GM21515 (cell line): ENCODE data around the gene ARVCF.

Source experiments
- ATAC-seq: cut with Tn5 transposase; IDR thresholded peaks from one replicate; pipeline ENCODE4 v1.9.1; 2021; ENCODE audit not compliant: unreplicated experiment

The ARVCF gene

GRCh38 chr22:20031732-20032406, 15.2 kb upstream of the ARVCF start:
- no peak for ATAC-seq

- ATAC-seq, result no peak
These were observed 13.1 kb upstream of the ARVCF start for GRCh38 chr22:20029550-20030225.

- ATAC-seq, result no peak
These were observed 12.4 kb upstream of the ARVCF start for GRCh38 chr22:20028855-20029549.

GRCh38 chr22:20027966-20028854, 11.6 kb upstream of the ARVCF start:
- ATAC-seq, result no peak

GRCh38 chr22:20026996-20027601, 10.5 kb upstream of the ARVCF start:
- no peak for ATAC-seq

- ATAC-seq, result no peak
These were observed 9.7 kb upstream of the ARVCF start for GRCh38 chr22:20026204-20026908.

- ATAC-seq, result no peak
These were observed 9.0 kb upstream of the ARVCF start for GRCh38 chr22:20025401-20026203.

- ATAC-seq, result no peak
These were observed 8.2 kb upstream of the ARVCF start for GRCh38 chr22:20024650-20025397.

- no peak for ATAC-seq
These were observed 7.6 kb upstream of the ARVCF start for GRCh38 chr22:20024225-20024624.

GRCh38 chr22:20022978-20023613, 6.5 kb upstream of the ARVCF start:
- ATAC-seq, result no peak

GRCh38 chr22:20022231-20022977, 5.8 kb upstream of the ARVCF start:
- ATAC-seq, result no peak

GRCh38 chr22:20021196-20022181, 4.9 kb upstream of the ARVCF start:
- ATAC-seq, result no peak

GRCh38 chr22:20020533-20021195, 4.0 kb upstream of the ARVCF start, which contains the start of gene TANGO2:
TANGO2 (plus strand) TSS chr22:20021110; CDS start chr22:20036799, 15,689 bp downstream.
- peak; percentile 64 for ATAC-seq

GRCh38 chr22:20019661-20020532, 3.3 kb upstream of the ARVCF start:
- ATAC-seq, result no peak

GRCh38 chr22:20018001-20018400, 1.4 kb upstream of the ARVCF start:
- no peak for ATAC-seq
